Lung (tissue), 12 donors: ENCODE data around the gene RPL18. TPM values are rescaled to one million over a fixed set of nuclear protein-coding genes. Genes with fewer than 3 reads are reported as not detected.

ENCODE experiments used
- ATAC-seq: fragments of 200-7000 bp; cut with Tn5 transposase; one replicate; pipeline ENCODE4 v1.9.1; 2020; ENCODE audit warnings: moderate number of reproducible peaks; ENCODE audit not compliant: insufficient read depth, low FRiP score
- DNase-seq, 3 donors: peaks; one replicate each; pipeline ENCODE4 v3.0.0-alpha.2; 2013 to 2017
- H3K27ac ChIP-seq, 2 donors: one replicate each; pipeline ENCODE4 v1.5.1; 2013; ENCODE audit warnings: mild to moderate bottlenecking in 2 of 2, moderate library complexity in 2 of 2, control low read depth in 1 of 2, inconsistent platforms in 1 of 2, low read depth in 1 of 2, low read length in 1 of 2
- H3K27me3 ChIP-seq, 3 donors: one replicate each; pipeline ENCODE4 v1.5.1; 2013; ENCODE audit warnings: low read length in 2 of 3; ENCODE audit not compliant: control insufficient read depth in 3 of 3, insufficient read depth in 3 of 3
- H3K36me3 ChIP-seq, 4 donors: one replicate each; pipeline ENCODE4 v1.5.1; 2013; ENCODE audit warnings: low read length in 4 of 4, mild to moderate bottlenecking in 1 of 4, moderate library complexity in 1 of 4; ENCODE audit not compliant: control insufficient read depth in 4 of 4, insufficient read depth in 4 of 4
- H3K4me1 ChIP-seq, 5 donors: one replicate each; pipeline ENCODE4 v1.5.1; 2013; ENCODE audit warnings: low read length in 5 of 5, mild to moderate bottlenecking in 2 of 5, moderate library complexity in 1 of 5; ENCODE audit not compliant: control insufficient read depth in 5 of 5, insufficient read depth in 5 of 5
- H3K4me3 ChIP-seq: one replicate; pipeline ENCODE4 v1.5.1; 2013; ENCODE audit warnings: mild to moderate bottlenecking, control low read depth, moderate library complexity
- H3K9ac ChIP-seq, 2 donors: one replicate each; pipeline ENCODE4 v1.5.1; 2013; ENCODE audit warnings: low read length in 2 of 2, control low read depth in 1 of 2; ENCODE audit not compliant: insufficient read depth in 1 of 2
- H3K9me3 ChIP-seq, 4 donors: one replicate each; pipeline ENCODE4 v1.5.1; 2013; ENCODE audit warnings: low read length in 3 of 4, mild to moderate bottlenecking in 1 of 4, moderate library complexity in 1 of 4; ENCODE audit not compliant: control insufficient read depth in 4 of 4, insufficient read depth in 3 of 4
- WGBS, 2 donors: extraction: QIAGEN DNeasy Blood & Tissue Kit; methylation state at CpG; one replicate each; pipeline ENCODE4 v1.1.7; 2013; 5-methylcytosine and 5-hydroxymethylcytosine counted together
- polyA plus RNA-seq, 2 donors: library from polyadenylated mRNA; stranded (reverse); fragments of 200-250 nt; gene quantifications; one replicate each; pipeline ENCODE4 v1.2.1, GENCODE V29; 2013
- total RNA-seq, 2 donors: library from RNA; depleted of rRNA in 1 of 2; stranded (reverse); fragments of >200 nt in 1 of 2; gene quantifications; one replicate each; pipeline ENCODE4 v1.2.1, GENCODE V29; 2014 to 2021
- TF ChIP-seq, protein P1 (sequence below): IDR thresholded peaks from 2 replicates; pipeline ENCODE4 v1.5.1; 2012; ENCODE audit warnings: mild to moderate bottlenecking; ENCODE audit errors: control extremely low read depth, extremely low read depth
- donor health status: control.
- donor health status: control.
- donor health status: Bipolar disorder and iron deficiency.
- donor health status: healthy.
- donor health status: DM: yes; HTN: yes; CAD: no.

RPL18 gene
- total and polyA plus RNA-seq, 4 donors = 1,019 to 3,542 (median 1,407) TPM

DNA sequence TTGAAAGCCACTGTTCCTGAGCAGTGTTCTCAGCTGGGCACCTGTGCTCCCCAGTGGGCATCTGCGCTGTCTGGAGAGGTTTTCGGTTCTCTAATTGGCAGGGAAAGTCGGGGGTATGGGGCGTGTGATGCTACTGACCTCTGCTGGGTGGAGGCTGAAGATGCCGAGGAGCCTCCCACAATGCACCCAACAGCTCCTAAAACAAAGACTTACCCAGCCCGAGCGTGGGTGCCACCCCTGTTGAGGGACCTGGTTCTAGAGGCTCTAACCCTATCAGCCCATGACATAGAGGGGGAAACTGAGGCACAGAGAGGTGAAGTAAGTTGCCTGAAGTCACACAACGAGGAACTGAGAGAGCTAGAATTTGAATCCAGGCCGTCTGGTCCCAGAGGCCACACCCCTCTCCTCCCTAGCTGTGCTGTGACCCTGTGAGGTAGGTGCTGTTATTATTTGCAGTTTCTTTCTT is 10.1 kb downstream of the RPL18 start:
- Histone ChIP-seq H3K4me3 (no peak overlapping the region), H3K4me1 (peaks cover 0 to 2% (median 0%) of the 10 kb centered on the region in 5 donors), H3K27ac (no peak overlapping the region), H3K9ac (no peak overlapping the region), H3K27me3 (no peaks in the 10 kb centered on the region), H3K36me3 (no peaks in the 10 kb centered on the region), H3K9me3 (no peaks in the 10 kb centered on the region)
- WGBS, 2 donors = 19 to 33% methylated on average over 9 of the region's 9 CpGs
- TF ChIP-seq, protein P1, sequence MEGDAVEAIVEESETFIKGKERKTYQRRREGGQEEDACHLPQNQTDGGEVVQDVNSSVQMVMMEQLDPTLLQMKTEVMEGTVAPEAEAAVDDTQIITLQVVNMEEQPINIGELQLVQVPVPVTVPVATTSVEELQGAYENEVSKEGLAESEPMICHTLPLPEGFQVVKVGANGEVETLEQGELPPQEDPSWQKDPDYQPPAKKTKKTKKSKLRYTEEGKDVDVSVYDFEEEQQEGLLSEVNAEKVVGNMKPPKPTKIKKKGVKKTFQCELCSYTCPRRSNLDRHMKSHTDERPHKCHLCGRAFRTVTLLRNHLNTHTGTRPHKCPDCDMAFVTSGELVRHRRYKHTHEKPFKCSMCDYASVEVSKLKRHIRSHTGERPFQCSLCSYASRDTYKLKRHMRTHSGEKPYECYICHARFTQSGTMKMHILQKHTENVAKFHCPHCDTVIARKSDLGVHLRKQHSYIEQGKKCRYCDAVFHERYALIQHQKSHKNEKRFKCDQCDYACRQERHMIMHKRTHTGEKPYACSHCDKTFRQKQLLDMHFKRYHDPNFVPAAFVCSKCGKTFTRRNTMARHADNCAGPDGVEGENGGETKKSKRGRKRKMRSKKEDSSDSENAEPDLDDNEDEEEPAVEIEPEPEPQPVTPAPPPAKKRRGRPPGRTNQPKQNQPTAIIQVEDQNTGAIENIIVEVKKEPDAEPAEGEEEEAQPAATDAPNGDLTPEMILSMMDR = peak; percentile 4
- no peak for ATAC-seq
- DNase-seq = peak in 2 of 3 donors; percentile 43 to 51

DNA sequence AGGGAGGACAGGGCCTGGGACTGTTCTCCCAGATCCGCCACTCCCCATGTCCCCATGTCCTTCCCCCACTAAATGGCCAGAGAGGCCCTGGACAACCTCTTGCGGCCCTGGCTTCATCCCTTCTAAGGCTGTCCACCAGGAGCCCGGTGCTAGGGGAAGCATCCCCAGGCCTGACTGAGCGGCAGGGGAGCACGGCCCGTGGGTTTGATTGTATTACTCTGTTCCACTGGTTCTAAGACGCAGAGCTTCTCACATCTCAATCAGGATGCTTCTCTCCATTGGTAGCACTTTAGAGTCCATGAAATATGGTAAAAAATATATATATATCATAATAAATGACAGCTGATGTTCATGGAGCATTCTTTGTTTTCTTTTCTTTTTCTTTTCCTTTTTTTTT is 11.6 kb downstream of the RPL18 start:
- no peaks in the 10 kb centered on the region for H3K4me1 ChIP-seq
- WGBS, 2 donors = 88 to 90% methylated on average over 7 of the region's 7 CpGs
- TF ChIP-seq, protein P1 = no peak
- ATAC-seq (no peak), DNase-seq (no peak)
- no peak overlapping the region for H3K9ac ChIP-seq
- no peaks in the 10 kb centered on the region for H3K27me3 ChIP-seq
- no peak overlapping the region for H3K4me3 ChIP-seq
- no peaks in the 10 kb centered on the region for H3K9me3 ChIP-seq
- H3K27ac ChIP-seq = no peak overlapping the region
- H3K36me3 ChIP-seq = no peaks in the 10 kb centered on the region

DNA sequence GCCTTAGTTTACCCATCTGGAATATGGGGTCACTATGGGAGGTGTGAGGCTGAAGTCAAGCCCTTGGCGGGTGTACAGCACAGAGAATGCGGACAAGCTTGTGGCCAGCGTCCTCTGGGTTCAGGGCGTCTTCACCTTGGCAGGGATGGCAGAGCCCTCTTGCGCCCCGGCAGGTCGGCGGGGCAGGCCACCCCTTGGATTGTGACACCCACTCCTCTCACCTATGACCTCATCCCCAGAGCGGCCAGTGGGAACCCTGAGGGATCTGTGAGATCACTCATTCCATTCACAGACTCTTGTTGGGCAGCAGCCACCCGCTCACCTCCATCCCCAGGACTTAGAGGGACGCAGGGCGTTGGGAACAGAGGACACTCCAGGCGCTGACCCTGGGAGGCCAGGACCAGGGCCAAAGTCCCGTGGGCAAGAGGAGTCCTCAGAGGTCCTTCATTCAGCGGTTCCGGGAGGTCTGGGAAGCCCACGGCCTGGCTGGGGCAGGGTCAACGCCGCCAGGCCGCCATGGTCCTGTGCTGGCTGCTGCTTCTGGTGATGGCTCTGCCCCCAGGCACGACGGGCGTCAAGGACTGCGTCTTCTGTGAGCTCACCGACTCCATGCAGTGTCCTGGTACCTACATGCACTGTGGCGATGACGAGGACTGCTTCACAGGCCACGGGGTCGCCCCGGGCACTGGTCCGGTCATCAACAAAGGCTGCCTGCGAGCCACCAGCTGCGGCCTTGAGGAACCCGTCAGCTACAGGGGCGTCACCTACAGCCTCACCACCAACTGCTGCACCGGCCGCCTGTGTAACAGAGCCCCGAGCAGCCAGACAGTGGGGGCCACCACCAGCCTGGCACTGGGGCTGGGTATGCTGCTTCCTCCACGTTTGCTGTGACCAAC is 12.3 kb downstream of the RPL18 start, which contains the start of gene SPACA4:
SPACA4 (plus strand) TSS at position 280 of the 896 bp plus-strand sequence; CDS start at position 517, 237 bp downstream.
- H3K9ac ChIP-seq = no peak within 1 kb of the TSS
- H3K36me3 ChIP-seq = no peaks in the 10 kb centered on the region
- H3K4me1 ChIP-seq = no peaks in the 10 kb centered on the region
- ATAC-seq (no peak), DNase-seq (no peak)
- H3K9me3 ChIP-seq = no peaks in the 10 kb centered on the region
- H3K27me3 ChIP-seq = no peaks in the 10 kb centered on the region
- H3K27ac ChIP-seq = no peak within 1 kb of the TSS
- 92% methylated on average over 39 of the region's 39 CpGs for WGBS, 2 donors
- no peak within 1 kb of the TSS for H3K4me3 ChIP-seq
- TF ChIP-seq, protein P1 = no peak
